Measurements from ENCODE around the gene ARID5B.

ARID5B gene

GRCh38 chr10:61883371-61884025, 18.0 kb upstream of the ARID5B start:
- DNase-seq (ENCODE audit: low read depth in 3 of 3) = no peak

- no peak for DNase-seq (ENCODE audit: low read depth in 3 of 3)
Observed at GRCh38 chr10:61887772-61888171, 13.7 kb upstream of the ARID5B start.

GRCh38 chr10:61888744-61889143, 12.8 kb upstream of the ARID5B start:
- DNase-seq (ENCODE audit: low read depth in 3 of 3) = no peak

- DNase-seq (ENCODE audit: low read depth in 3 of 3) = no peak
Observed at GRCh38 chr10:61890430-61890829, 11.1 kb upstream of the ARID5B start.

- no peak for DNase-seq (ENCODE audit: low read depth in 3 of 3)
Observed at GRCh38 chr10:61890881-61891409, 10.6 kb upstream of the ARID5B start.

- no peak for DNase-seq (ENCODE audit: low read depth in 3 of 3)
Observed at GRCh38 chr10:61891906-61892585, 9.5 kb upstream of the ARID5B start.

GRCh38 chr10:61892961-61893360, 8.5 kb upstream of the ARID5B start:
- DNase-seq (ENCODE audit: low read depth in 3 of 3) = no peak

- no peak for DNase-seq (ENCODE audit: low read depth in 3 of 3)
Observed at GRCh38 chr10:61894133-61894532, 7.4 kb upstream of the ARID5B start.

GRCh38 chr10:61895898-61896600, 5.5 kb upstream of the ARID5B start:
- DNase-seq (ENCODE audit: low read depth in 3 of 3) = no peak

GRCh38 chr10:61896854-61897661, 4.4 kb upstream of the ARID5B start:
- DNase-seq (ENCODE audit: low read depth in 3 of 3) = peak in 2 of 3 donors; percentile 26 to 65

GRCh38 chr10:61897671-61898434, 3.6 kb upstream of the ARID5B start:
- DNase-seq (ENCODE audit: low read depth in 3 of 3) = no peak

- DNase-seq (ENCODE audit: low read depth in 3 of 3) = no peak
Observed at GRCh38 chr10:61898435-61898778, 3.1 kb upstream of the ARID5B start.

- DNase-seq (ENCODE audit: low read depth in 3 of 3) = no peak
Observed at GRCh38 chr10:61899069-61899531, 2.4 kb upstream of the ARID5B start.

- no peak for DNase-seq (ENCODE audit: low read depth in 3 of 3)
Observed at GRCh38 chr10:61899663-61899996, 1.9 kb upstream of the ARID5B start.

GRCh38 chr10:61899997-61900828, 1.3 kb upstream of the ARID5B start:
- peak in 2 of 3 donors; percentile 32 to 45 for DNase-seq (ENCODE audit: low read depth in 3 of 3)

- no peak for DNase-seq (ENCODE audit: low read depth in 3 of 3)
Observed at GRCh38 chr10:61901829-61902444, 438 bp downstream of the ARID5B start.

- peak in 2 of 3 donors; percentile 40 to 53 for DNase-seq (ENCODE audit: low read depth in 3 of 3)
Observed at GRCh38 chr10:61902445-61903220, 1.1 kb downstream of the ARID5B start.

- peak in 2 of 3 donors; percentile 54 to 66 for DNase-seq (ENCODE audit: low read depth in 3 of 3)
Observed at GRCh38 chr10:61903221-61903927, 1.9 kb downstream of the ARID5B start.

Measured in stimulated activated CD4-positive, alpha-beta T cell treated with anti-CD3 and anti-CD28 coated beads, TNF-alpha, amount 100 ng/mL, for 48 hours (primary cell).